Psoas muscle (tissue), 8 donors: ENCODE measurements around the gene CARF. TPM values are rescaled to one million over a fixed set of nuclear protein-coding genes. Genes with fewer than 3 reads are reported as not detected.
"Not testable (repeated sequence)": the region's sequence is repeated elsewhere in the genome, so short reads cannot be mapped to it uniquely, and the experiment has no call there.

Source experiments
- ATAC-seq, 4 donors: fragments of 200-7000 bp; cut with Tn5 transposase; one replicate each; pipeline ENCODE4 v1.9.1; 2020; ENCODE audit warnings: moderate library complexity in 3 of 4, mild to moderate bottlenecking in 2 of 4
- DNase-seq, 2 donors: peaks; one replicate each; pipeline ENCODE4 v3.0.0-alpha.2; 2020
- H3K27ac ChIP-seq: fragments of 200-600 bp; one replicate; pipeline ENCODE4 v1.8.0; 2022
- H3K27me3 ChIP-seq, 3 donors: fragments of 200-600 bp in 1 of 3; one replicate each; pipeline versions ENCODE4 v1.6.1 to v1.8.0; 2013 to 2022; ENCODE audit warnings: low read length in 2 of 3, mild to moderate bottlenecking in 2 of 3, moderate library complexity in 1 of 3; ENCODE audit not compliant: insufficient read depth in 3 of 3
- H3K36me3 ChIP-seq, 2 donors: fragments of 200-600 bp in 1 of 2; one replicate each; pipeline versions ENCODE4 v1.6.1 to v1.8.0; 2013 to 2022; ENCODE audit warnings: low read depth in 1 of 2, mild to moderate bottlenecking in 1 of 2, moderate library complexity in 1 of 2; ENCODE audit not compliant: insufficient read depth in 1 of 2
- H3K4me1 ChIP-seq: fragments of 200-600 bp; one replicate; pipeline ENCODE4 v1.8.0; 2022
- H3K4me3 ChIP-seq: fragments of 200-600 bp; one replicate; pipeline ENCODE4 v1.8.0; 2022; ENCODE audit warnings: mild to moderate bottlenecking
- H3K9me3 ChIP-seq: fragments of 200-600 bp; one replicate; pipeline ENCODE4 v1.8.0; 2022
- WGBS, 3 donors: extraction: QIAGEN DNeasy Blood & Tissue Kit; methylation state at CpG; one replicate each; pipeline versions ENCODE4 v1.1.6 to v1.1.7; 2013; 5-methylcytosine and 5-hydroxymethylcytosine counted together
- intact Hi-C, 2 donors: fragments of 100-400 bp; cut with DNase I; formaldehyde crosslinking; loops; one replicate each; pipeline versions ENCODE4 v1.11.0 to v1.14.2; 2022
- polyA plus RNA-seq, 3 donors: library from polyadenylated mRNA; stranded (reverse); fragments of 200-250 nt; gene quantifications; one replicate each; pipeline ENCODE4 v1.2.3, GENCODE V29; 2013
- total RNA-seq, 4 donors: library from RNA; stranded (reverse); fragmentation: NEBNext Ultra II Directional in 2 of 4; extraction: Animal tissue kit (Norgen Biotek cat#: 25700) in 2 of 4; gene quantifications; one replicate each; pipeline versions ENCODE4 v1.2.1 to v1.2.4, GENCODE V29; 2021 to 2023
- TF ChIP-seq, protein P1 (sequence below): fragments of 200-600 bp; IDR thresholded peaks from one replicate; pipeline ENCODE4 v1.8.0; 2022; ENCODE audit warnings: antibody characterized with exemption
- donor health status: healthy with polysubstance abuse.
- donor health status: DM: no; HTN: no; CAD: no; lungs with moderate emphysema.
- donor health status: Bipolar disorder and iron deficiency.
- donor health status: healthy.
- donor health status: DM: yes; HTN: yes; CAD: no.
- donor health status: DM: no; HTN: no; CAD: no.
- donor health status: DM: no; HTN: no; CAD: no.
- donor health status: DM: yes; HTN: yes; CAD: no.

CARF gene
- total and polyA plus RNA-seq, 7 donors = 0.76 to 7.7 (median 4.5) TPM

DNA sequence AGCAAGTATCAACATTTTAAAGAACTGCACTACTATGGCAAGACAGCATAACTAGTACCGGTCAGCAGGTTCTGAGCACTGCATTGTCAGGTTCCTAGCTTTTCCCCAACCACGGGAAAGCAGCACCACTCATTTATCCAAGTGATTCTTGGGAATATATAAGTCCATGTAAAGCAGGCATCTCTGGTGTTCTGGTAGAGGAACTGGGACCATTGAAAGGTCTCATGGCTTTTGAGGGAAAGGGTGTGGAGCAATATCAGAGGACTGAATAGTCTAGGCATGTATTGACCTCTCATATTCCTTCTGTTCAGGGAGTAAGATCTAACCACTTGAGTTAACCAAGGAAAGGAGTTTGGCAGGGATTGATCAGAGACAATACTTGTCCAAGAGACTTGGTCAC lies 34.4 kb upstream of the CARF start:
- no peak for ATAC-seq
- 95 to 98% (median 98%) methylated on average over 2 of the region's 2 CpGs for WGBS, 3 donors
- peaks cover 0 to 52% of the 10 kb centered on the region in 2 donors for H3K36me3 ChIP-seq
- no peaks in the 10 kb centered on the region for H3K27me3 ChIP-seq
- H3K27ac ChIP-seq = no peak overlapping the region
- TF ChIP-seq, protein P1, sequence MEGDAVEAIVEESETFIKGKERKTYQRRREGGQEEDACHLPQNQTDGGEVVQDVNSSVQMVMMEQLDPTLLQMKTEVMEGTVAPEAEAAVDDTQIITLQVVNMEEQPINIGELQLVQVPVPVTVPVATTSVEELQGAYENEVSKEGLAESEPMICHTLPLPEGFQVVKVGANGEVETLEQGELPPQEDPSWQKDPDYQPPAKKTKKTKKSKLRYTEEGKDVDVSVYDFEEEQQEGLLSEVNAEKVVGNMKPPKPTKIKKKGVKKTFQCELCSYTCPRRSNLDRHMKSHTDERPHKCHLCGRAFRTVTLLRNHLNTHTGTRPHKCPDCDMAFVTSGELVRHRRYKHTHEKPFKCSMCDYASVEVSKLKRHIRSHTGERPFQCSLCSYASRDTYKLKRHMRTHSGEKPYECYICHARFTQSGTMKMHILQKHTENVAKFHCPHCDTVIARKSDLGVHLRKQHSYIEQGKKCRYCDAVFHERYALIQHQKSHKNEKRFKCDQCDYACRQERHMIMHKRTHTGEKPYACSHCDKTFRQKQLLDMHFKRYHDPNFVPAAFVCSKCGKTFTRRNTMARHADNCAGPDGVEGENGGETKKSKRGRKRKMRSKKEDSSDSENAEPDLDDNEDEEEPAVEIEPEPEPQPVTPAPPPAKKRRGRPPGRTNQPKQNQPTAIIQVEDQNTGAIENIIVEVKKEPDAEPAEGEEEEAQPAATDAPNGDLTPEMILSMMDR = no peak
- H3K9me3 ChIP-seq = no peaks in the 10 kb centered on the region
- DNase-seq = no peak
- intact Hi-C loops = loop anchor here in 1 of 2 donors (10.0 kb wide), 1 partner anchor 293 kb away; no protein-coding TSS in a partner anchor
- no peaks in the 10 kb centered on the region for H3K4me1 ChIP-seq
- H3K4me3 ChIP-seq = no peak overlapping the region

DNA sequence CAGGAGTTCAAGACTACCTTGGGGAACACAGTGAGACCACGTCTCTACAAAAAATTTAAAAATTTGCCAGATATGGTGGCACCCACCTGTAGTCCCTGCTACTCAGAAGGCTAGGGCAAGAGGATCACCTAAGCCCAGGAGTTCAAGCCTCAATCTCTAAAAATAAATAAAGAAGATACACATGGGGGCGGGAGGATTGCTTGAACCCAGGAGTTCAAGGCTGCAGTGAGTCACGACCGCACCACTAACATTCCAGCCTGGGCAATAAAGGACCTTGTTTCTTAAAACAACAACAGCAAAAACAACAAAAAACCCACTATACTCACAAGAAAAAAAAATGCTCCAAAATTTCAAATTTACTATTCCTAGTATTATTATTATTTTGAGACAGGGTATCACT lies 30.5 kb upstream of the CARF start:
- 93 to 98% (median 94%) methylated on average over 4 of the region's 4 CpGs for WGBS, 3 donors
- intact Hi-C loops = no loop called here
- Histone ChIP-seq H3K9me3 (no peaks in the 10 kb centered on the region), H3K27ac (no peak overlapping the region), H3K27me3 (no peaks in the 10 kb centered on the region), H3K36me3 (peaks cover 0 to 82% of the 10 kb centered on the region in 2 donors), H3K4me3 (no peak overlapping the region), H3K4me1 (no peaks in the 10 kb centered on the region)
- ATAC-seq (no peak), DNase-seq (no peak)
- TF ChIP-seq, protein P1 = no peak

DNA sequence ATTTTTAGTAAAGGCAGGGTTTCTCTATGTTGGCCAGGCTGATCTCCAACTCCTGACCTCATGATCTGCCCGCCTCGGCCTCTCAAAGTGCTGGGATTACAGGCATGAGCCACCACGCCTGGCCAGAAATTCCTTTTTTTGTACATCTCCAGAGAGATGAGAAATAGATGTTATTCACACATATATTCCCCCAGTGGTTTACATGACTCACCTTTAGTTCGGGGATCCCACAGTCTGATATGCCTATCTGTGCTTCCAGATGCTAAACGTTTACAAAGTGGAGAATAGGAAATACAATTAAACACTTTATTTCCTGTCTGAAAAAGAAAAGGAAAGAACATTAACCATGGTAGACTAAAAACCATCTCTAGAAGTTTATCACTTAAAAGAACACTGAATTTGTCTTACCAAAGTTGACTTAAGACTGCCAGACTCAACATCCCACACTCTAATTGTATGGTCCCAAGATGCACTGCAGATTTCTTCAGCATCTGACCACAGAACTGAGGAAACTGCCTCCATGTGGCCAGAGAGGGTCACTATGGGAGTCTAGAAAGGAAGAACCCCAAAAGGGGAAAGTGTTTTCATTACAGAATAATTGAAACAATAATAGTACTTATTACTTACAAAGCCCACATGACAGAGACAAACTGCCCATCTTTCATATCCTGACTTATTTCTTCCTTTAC lies 27.9 kb upstream of the CARF start:
- H3K27me3 ChIP-seq = no peaks in the 10 kb centered on the region
- no peak for DNase-seq
- no peak overlapping the region for H3K4me3 ChIP-seq
- no peak for ATAC-seq
- 79 to 93% (median 88%) methylated on average over 5 of the region's 5 CpGs for WGBS, 3 donors
- H3K9me3 ChIP-seq = no peaks in the 10 kb centered on the region
- TF ChIP-seq, protein P1 = no peak
- no peaks in the 10 kb centered on the region for H3K4me1 ChIP-seq
- intact Hi-C loops = no loop called here
- no peak overlapping the region for H3K27ac ChIP-seq
- H3K36me3 ChIP-seq = peaks cover 0 to 89% of the 10 kb centered on the region in 2 donors

DNA sequence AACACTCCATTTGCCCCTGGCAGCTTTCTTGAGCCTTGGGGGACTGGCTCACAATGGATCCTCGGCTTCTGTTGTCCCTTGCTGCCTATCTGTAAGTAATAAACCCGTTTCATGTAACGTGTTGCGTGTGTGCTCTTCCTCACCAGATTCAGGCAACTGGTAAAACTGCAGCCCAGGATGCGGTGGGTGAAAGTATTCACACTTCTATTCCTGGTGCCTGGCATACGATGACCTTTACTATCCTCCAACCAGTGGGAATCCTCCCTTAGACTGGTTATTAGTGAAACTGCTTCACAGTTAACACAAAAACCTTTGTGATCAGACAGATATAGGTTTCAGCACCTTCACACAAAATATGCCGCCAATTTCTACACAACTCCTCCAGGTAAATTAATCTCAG lies 26.9 kb upstream of the CARF start:
- DNase-seq = no peak
- Histone ChIP-seq H3K4me1 (no peaks in the 10 kb centered on the region), H3K4me3 (no peak overlapping the region), H3K27me3 (no peaks in the 10 kb centered on the region), H3K36me3 (peaks cover 0 to 89% of the 10 kb centered on the region in 2 donors), H3K27ac (no peak overlapping the region), H3K9me3 (no peaks in the 10 kb centered on the region)
- peak; percentile 47 to 62 (median 56) for ATAC-seq
- TF ChIP-seq, protein P1 = no peak
- 60 to 71% (median 63%) methylated on average over 7 of the region's 7 CpGs for WGBS, 3 donors
- intact Hi-C loops = no loop called here

DNA sequence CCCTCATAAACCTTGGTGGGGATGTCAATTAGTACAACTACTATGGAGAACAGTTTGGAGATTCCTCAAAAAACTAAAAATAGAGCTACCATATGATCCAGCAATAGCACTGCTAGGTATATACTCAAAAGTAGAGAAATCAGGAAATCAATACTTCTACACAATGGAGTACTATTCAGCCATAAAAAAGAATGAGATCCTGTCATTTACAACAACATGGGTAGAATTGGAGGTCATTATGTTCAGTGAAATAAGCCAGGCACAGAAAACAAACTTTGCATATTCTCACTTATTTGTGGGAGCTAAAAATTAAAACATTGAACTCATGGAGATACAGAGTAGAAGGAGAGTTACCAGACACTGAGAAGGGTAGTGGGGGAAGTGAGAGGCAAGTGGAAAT lies 6.6 kb upstream of the CARF start:
- not testable (repeated sequence) for H3K27me3 ChIP-seq, H3K27ac ChIP-seq, DNase-seq, H3K4me3 ChIP-seq, ATAC-seq, H3K9me3 ChIP-seq
- intact Hi-C loops = loop anchor here (5.0 kb wide), 2 partner anchors 33 to 332 kb away; partner anchors contain the start of genes CYP20A1 (in 1 of the 2) and ICA1L (in 1 of the 2)
- H3K4me1 ChIP-seq = peaks cover 13% of the 10 kb centered on the region
- peaks cover 2 to 37% of the 10 kb centered on the region in 2 donors for H3K36me3 ChIP-seq
